PFSK-1 (cell line): Measurements from ENCODE around the gene UGT1A7.

Source experiments
- FOXP2 ChIP-seq: optimal IDR thresholded peaks from 2 replicates; pipeline ENCODE3; 2011; ENCODE audit warnings: borderline replicate concordance, control low read depth, inconsistent platforms; ENCODE audit not compliant: insufficient read depth; ENCODE audit errors: extremely low read length, extremely low read depth
- POLR2AphosphoS5 ChIP-seq: IDR thresholded peaks from 2 replicates; pipeline ENCODE4 v1.6.1; 2012; ENCODE audit warnings: low read depth, mild to moderate bottlenecking, control low read depth, low read length, moderate library complexity
- SIN3A ChIP-seq: IDR thresholded peaks from 2 replicates; pipeline ENCODE4 v1.6.1; 2012; ENCODE audit warnings: mild to moderate bottlenecking, low read length, moderate library complexity, borderline replicate concordance; ENCODE audit not compliant: insufficient read depth
- TAF1 ChIP-seq: IDR thresholded peaks from 2 replicates; pipeline ENCODE4 v1.6.1; 2012; ENCODE audit warnings: low read length, control low read depth, borderline replicate concordance; ENCODE audit not compliant: insufficient read depth
- TF ChIP-seq, protein P1 (sequence below), 2 experiments: IDR thresholded peaks; 2 replicates each; pipeline versions ENCODE4 v1.6.1 to v1.8.0; 2011 to 2012; ENCODE audit warnings: low read depth in 2 of 2, low read length in 2 of 2, control low read depth in 1 of 2, inconsistent platforms in 1 of 2, mild to moderate bottlenecking in 1 of 2, moderate library complexity in 1 of 2; ENCODE audit not compliant: insufficient read depth in 1 of 2

Gene UGT1A7

DNA sequence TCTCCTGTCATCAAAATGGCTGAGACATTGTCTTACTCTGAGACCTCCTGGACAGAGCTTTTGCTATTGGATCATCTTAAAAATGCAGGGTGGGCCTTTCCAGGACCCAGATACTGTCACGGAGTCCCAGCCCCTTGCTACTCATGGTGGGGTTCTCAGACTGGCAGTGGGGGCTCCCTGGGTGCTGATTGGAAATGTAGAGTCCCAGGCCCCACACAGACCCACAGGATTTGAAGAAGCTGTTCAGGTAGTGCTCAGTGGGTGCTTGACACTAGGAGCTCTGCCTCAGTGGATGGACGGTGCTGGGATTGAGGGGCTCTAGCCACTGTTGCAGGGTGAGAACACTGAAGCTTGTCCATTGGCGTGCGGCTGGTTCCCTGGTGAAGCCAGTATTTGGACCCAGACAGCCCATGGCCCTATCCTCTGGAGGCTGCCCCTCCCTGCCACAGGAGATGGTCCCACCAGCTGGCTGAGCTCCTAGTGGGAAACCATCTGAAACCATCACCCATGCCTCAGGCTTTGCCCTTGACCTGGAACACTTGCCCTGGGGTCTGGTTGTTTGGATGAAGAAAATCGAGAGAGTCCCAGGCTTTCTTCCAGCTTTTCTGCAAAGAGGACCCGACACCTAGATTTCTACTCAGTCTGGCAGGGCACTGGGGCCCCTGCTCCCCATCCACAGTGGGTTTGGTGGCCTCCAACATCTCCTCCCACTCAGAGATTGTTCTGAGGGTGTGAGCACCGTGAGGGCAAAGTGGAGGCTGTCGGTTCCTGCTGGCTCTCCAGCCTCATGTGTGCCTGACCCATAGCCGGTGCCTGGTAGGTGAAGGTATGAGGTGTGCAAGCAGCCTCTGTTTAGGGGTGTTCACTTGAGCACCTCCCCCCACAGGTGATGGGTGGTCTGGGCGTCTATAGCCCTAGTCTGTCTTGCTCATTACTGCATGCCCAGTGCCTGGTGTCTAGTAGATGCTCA, 126.5 kb downstream of the UGT1A7 start:
- no peak for TF ChIP-seq SIN3A
- no peak for TF ChIP-seq FOXP2
- TF ChIP-seq, protein P1, sequence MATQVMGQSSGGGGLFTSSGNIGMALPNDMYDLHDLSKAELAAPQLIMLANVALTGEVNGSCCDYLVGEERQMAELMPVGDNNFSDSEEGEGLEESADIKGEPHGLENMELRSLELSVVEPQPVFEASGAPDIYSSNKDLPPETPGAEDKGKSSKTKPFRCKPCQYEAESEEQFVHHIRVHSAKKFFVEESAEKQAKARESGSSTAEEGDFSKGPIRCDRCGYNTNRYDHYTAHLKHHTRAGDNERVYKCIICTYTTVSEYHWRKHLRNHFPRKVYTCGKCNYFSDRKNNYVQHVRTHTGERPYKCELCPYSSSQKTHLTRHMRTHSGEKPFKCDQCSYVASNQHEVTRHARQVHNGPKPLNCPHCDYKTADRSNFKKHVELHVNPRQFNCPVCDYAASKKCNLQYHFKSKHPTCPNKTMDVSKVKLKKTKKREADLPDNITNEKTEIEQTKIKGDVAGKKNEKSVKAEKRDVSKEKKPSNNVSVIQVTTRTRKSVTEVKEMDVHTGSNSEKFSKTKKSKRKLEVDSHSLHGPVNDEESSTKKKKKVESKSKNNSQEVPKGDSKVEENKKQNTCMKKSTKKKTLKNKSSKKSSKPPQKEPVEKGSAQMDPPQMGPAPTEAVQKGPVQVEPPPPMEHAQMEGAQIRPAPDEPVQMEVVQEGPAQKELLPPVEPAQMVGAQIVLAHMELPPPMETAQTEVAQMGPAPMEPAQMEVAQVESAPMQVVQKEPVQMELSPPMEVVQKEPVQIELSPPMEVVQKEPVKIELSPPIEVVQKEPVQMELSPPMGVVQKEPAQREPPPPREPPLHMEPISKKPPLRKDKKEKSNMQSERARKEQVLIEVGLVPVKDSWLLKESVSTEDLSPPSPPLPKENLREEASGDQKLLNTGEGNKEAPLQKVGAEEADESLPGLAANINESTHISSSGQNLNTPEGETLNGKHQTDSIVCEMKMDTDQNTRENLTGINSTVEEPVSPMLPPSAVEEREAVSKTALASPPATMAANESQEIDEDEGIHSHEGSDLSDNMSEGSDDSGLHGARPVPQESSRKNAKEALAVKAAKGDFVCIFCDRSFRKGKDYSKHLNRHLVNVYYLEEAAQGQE (IDR thresholded peaks at IDR 0.05; ENCODE audit: insufficient read depth in 1 of 2, low read depth in 2 of 2, low read length in 2 of 2), result no peak
- no peak for TF ChIP-seq TAF1
- TF ChIP-seq POLR2AphosphoS5, result no peak

DNA sequence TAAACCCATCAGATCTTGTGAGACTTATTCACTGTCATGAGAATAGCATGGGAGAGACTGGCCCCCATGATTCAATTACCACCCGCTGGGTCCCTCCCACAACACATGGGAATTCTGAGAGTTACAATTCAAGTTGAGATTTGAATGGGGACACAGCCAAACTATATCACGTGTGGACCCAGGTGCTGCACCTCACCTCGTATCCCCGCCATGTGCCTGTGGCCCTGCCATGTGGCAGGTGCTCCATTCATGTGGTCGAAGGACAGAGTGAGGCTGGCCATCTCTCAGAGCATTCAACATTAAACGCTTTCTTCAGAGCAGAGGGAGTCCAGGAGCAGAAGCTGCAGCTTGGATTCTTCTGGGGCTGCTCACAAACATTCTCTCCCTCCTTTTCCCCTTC, 128.7 kb downstream of the UGT1A7 start:
- no peak for TF ChIP-seq SIN3A
- TF ChIP-seq, protein P1 (IDR thresholded peaks at IDR 0.05; ENCODE audit: insufficient read depth in 1 of 2, low read depth in 2 of 2, low read length in 2 of 2), result no peak
- TF ChIP-seq POLR2AphosphoS5, result no peak
- TF ChIP-seq TAF1, result no peak
- no peak for TF ChIP-seq FOXP2

DNA sequence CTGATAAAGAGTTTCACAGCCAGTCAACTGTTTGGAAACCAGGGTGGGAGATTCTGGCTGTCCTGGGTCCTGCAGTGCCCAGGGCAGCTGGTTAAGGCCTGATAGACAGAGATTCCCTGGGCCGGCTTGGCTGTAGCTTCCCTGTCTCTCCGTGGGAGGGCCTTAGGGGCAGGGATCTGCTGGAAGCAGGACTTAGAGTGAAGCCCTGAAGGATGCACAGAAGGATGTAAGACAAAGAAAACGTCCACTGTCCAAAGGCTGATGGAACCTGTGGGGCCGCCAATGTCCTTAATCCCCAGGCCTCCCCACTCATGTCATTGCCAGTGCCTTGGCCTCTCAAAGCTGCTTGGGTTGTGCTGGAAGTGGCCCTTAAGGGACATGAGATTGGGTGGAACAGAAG, 129.4 kb downstream of the UGT1A7 start:
- TF ChIP-seq TAF1 (no peak), SIN3A (no peak), POLR2AphosphoS5 (no peak), FOXP2 (no peak)
- TF ChIP-seq, protein P1 (IDR thresholded peaks at IDR 0.05; ENCODE audit: insufficient read depth in 1 of 2, low read depth in 2 of 2, low read length in 2 of 2), result no peak

DNA sequence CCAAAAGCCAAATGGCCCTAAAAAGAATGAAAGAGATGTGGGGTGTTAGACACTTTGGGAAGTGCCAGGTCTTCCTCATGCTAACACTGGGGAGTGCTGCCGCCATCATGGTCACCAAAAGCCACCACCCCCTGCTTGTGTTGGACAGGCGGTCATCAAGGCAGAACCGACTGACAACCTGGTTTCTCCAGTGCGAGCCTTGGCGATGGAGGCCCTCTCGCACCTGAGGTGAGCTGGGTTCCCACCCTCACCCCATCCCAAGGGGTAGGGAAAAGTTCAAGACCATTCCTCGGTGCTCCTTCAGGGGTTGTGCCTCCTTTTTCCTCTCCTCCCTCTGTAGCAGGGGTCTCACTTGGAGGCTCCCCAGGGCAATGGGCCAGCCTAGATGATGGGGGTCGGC, 130.0 kb downstream of the UGT1A7 start:
- no peak for TF ChIP-seq SIN3A
- TF ChIP-seq, protein P1 (IDR thresholded peaks at IDR 0.05; ENCODE audit: insufficient read depth in 1 of 2, low read depth in 2 of 2, low read length in 2 of 2), result no peak
- TF ChIP-seq FOXP2, result no peak
- TF ChIP-seq POLR2AphosphoS5, result no peak
